WTC11 (cell line): ENCODE data around the gene CREB3L4. TPM values are rescaled to one million over a fixed set of nuclear protein-coding genes. Genes with fewer than 3 reads are reported as not detected.

Source experiments
- AFF4 ChIP-seq: sonication (generic); formaldehyde crosslinking; IDR thresholded peaks from 2 replicates; pipeline ENCODE4 v1.8.1; 2023; ENCODE audit warnings: mild to moderate bottlenecking, missing genetic modification reagents, borderline replicate concordance
- E2F4 ChIP-seq: sonication (generic); formaldehyde crosslinking; IDR thresholded peaks from 2 replicates; pipeline ENCODE4 v1.8.1; 2022; ENCODE audit warnings: low read depth, mild to moderate bottlenecking, moderate library complexity, missing genetic modification reagents, borderline replicate concordance
- E2F5 ChIP-seq: sonication (generic); formaldehyde crosslinking; IDR thresholded peaks from 2 replicates; pipeline ENCODE4 v1.8.1; 2022; ENCODE audit warnings: mild to moderate bottlenecking, moderate library complexity, missing genetic modification reagents
- EMX1 ChIP-seq: fragments of 250-450 bp; sonication (Bioruptor Pico); IDR thresholded peaks from 2 replicates; pipeline ENCODE4 v1.8.0; 2021; ENCODE audit warnings: mild to moderate bottlenecking
- ESRRA ChIP-seq: sonication (generic); formaldehyde crosslinking; IDR thresholded peaks from 2 replicates; pipeline ENCODE4 v1.8.1; 2022; ENCODE audit warnings: mild to moderate bottlenecking, missing genetic modification reagents, borderline replicate concordance
- ETV6 ChIP-seq: sonication (generic); formaldehyde crosslinking; IDR thresholded peaks from 2 replicates; pipeline ENCODE4 v1.8.1; 2022; ENCODE audit warnings: mild to moderate bottlenecking, missing genetic modification reagents
- FOXJ3 ChIP-seq: sonication (generic); formaldehyde crosslinking; IDR thresholded peaks from 2 replicates; pipeline ENCODE4 v1.9.0; 2021; ENCODE audit warnings: missing genetic modification reagents, mild to moderate bottlenecking, borderline replicate concordance
- FOXK1 ChIP-seq: sonication (generic); formaldehyde crosslinking; IDR thresholded peaks from 2 replicates; pipeline ENCODE4 v1.8.0; 2022; ENCODE audit warnings: mild to moderate bottlenecking, moderate library complexity, missing genetic modification reagents
- FOXP1 ChIP-seq: sonication (generic); formaldehyde crosslinking; IDR thresholded peaks from 2 replicates; pipeline ENCODE4 v1.8.0; 2022; ENCODE audit warnings: missing genetic modification reagents, mild to moderate bottlenecking, moderate library complexity, borderline replicate concordance
- FOXP4 ChIP-seq: sonication (generic); formaldehyde crosslinking; IDR thresholded peaks from 2 replicates; pipeline ENCODE4 v1.8.0; 2022; ENCODE audit warnings: mild to moderate bottlenecking, missing genetic modification reagents
- JUN ChIP-seq: sonication (generic); formaldehyde crosslinking; IDR thresholded peaks from 2 replicates; pipeline ENCODE4 v1.8.0; 2023; ENCODE audit warnings: mild to moderate bottlenecking, missing genetic modification reagents
- MAX ChIP-seq: sonication (generic); formaldehyde crosslinking; IDR thresholded peaks from 2 replicates; pipeline ENCODE4 v1.8.0; 2022; ENCODE audit warnings: mild to moderate bottlenecking, missing genetic modification reagents
- MLX ChIP-seq: sonication (generic); formaldehyde crosslinking; IDR thresholded peaks from 2 replicates; pipeline ENCODE4 v1.8.1; 2023; ENCODE audit warnings: mild to moderate bottlenecking, missing genetic modification reagents, moderate library complexity
- MYBL2 ChIP-seq: sonication (generic); formaldehyde crosslinking; IDR thresholded peaks from 2 replicates; pipeline ENCODE4 v1.8.1; 2023; ENCODE audit warnings: mild to moderate bottlenecking, moderate library complexity, missing genetic modification reagents
- NFE2L1 ChIP-seq: sonication (generic); formaldehyde crosslinking; IDR thresholded peaks from 2 replicates; pipeline ENCODE4 v1.8.1; 2023; ENCODE audit warnings: missing genetic modification reagents
- NFYB ChIP-seq: sonication (generic); formaldehyde crosslinking; conservative IDR thresholded peaks from 2 replicates; pipeline ENCODE4 v1.8.0; 2022; ENCODE audit warnings: low read depth, missing genetic modification reagents
- NR3C1 ChIP-seq: sonication (generic); formaldehyde crosslinking; conservative IDR thresholded peaks from 2 replicates; pipeline ENCODE4 v1.8.1; 2023; ENCODE audit warnings: low read depth, mild to moderate bottlenecking, missing genetic modification reagents
- SOX15 ChIP-seq: fragments of 250-450 bp; sonication (Bioruptor Pico); IDR thresholded peaks from 2 replicates; pipeline ENCODE4 v1.9.0; 2021; ENCODE audit warnings: mild to moderate bottlenecking
- SP1 ChIP-seq: sonication (generic); formaldehyde crosslinking; conservative IDR thresholded peaks from 2 replicates; pipeline ENCODE4 v1.8.1; 2022; ENCODE audit warnings: missing genetic modification reagents
- ZBTB43 ChIP-seq: sonication (generic); formaldehyde crosslinking; IDR thresholded peaks from 2 replicates; pipeline ENCODE4 v1.8.1; 2023; ENCODE audit warnings: mild to moderate bottlenecking, missing genetic modification reagents
- ZNF121 ChIP-seq: sonication (generic); formaldehyde crosslinking; IDR thresholded peaks from 2 replicates; pipeline ENCODE4 v1.8.0; 2023; ENCODE audit warnings: missing genetic modification reagents
- ZNF281 ChIP-seq: sonication (generic); formaldehyde crosslinking; IDR thresholded peaks from 2 replicates; pipeline ENCODE4 v1.8.0; 2023; ENCODE audit warnings: mild to moderate bottlenecking, missing genetic modification reagents
- total RNA-seq: library from RNA; stranded (reverse); gene quantifications from 3 replicates; pipeline ENCODE4 v1.2.3, GENCODE V29; 2021
- TF ChIP-seq, protein P1 (sequence below): fragments of 250-450 bp; sonication (Bioruptor Pico); IDR thresholded peaks from 2 replicates; pipeline ENCODE4 v1.9.0; 2021; ENCODE audit warnings: moderate library complexity, mild to moderate bottlenecking, inconsistent platforms, borderline replicate concordance

The CREB3L4 gene
- total RNA-seq, 1 experiment from 2014 or later: 33.1 TPM

DNA sequence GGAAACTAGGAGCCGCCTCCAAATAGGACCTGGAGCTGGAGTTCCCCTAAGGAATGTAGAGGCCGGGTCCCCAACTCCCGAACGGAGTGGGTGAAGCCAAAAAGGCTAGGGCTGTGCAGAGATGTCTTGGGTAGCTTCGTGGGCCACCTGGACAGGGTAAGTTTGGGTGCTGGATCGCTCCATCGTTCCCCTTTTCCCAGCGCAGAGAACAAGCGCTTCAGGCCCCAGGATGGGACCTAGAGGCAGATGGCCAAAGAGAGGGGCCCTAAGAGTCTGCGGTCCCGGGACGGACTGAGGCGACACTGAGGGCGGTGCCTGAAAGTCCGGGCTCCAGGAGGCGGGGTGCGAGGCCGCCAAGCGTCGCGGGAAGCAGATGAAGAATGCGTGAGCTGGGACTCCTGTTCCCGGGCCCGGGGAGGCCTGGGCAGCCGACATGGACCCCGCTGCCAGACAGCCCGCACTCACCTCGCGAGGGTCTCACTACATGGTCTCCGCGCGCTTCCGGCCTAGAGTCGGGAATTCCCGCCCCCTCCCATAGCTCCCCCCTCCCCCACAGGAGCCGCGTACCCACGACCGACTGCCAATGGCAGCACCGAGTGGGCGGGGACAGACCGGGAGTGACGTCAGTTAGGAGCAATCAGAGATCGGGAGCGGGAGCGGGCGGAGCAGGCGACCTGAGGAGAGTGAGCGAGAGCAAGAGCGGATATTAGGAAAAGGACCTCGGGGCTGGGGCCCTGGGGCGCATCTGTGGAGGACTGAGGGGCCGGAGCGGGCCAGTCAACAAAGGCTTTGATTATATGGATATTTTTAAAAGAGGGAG, 4.5 kb upstream of the CREB3L4 start, which contains the start of gene SLC39A1 (continued):
- TF ChIP-seq MLX (CRISPR knock-in tag) (no peak), FOXJ3 (CRISPR knock-in tag) (no peak), ZNF121 (CRISPR knock-in tag) (peak; percentile 97), FOXP4 (CRISPR knock-in tag) (peak; percentile 51; the same call in 1 of the 2 replicates), FOXP1 (CRISPR knock-in tag) (0 out of 2 replicates have a peak, but pooled peaks have one; percentile 80), EMX1 (CRISPR knock-in tag) (no peak), SOX15 (no peak), ZBTB43 (CRISPR knock-in tag) (0 out of 2 replicates have a peak, but pooled peaks have one; percentile 30), AFF4 (CRISPR knock-in tag) (peak; percentile 21; the same call in 1 of the 2 replicates), ZNF281 (peak; percentile 49; the same call in 1 of the 2 replicates), NFE2L1 (CRISPR knock-in tag) (0 out of 2 replicates have a peak, but pooled peaks have one; percentile 23), SP1 (CRISPR knock-in tag) (peak; percentile 80), E2F5 (0 out of 2 replicates have a peak, but pooled peaks have one; percentile 56), ESRRA (CRISPR knock-in tag) (no peak), E2F4 (CRISPR knock-in tag) (no peak), FOXK1 (CRISPR knock-in tag) (peak; percentile 72), MYBL2 (CRISPR knock-in tag) (peak; percentile 66), MAX (peak; percentile 62; the same call in 1 of the 2 replicates), ETV6 (CRISPR knock-in tag) (peak; percentile 20; the same call in 1 of the 2 replicates), JUN (peak; percentile 47; the same call in 1 of the 2 replicates), NR3C1 (CRISPR knock-in tag) (peak; percentile 24; the same call in 1 of the 2 replicates), NFYB (peak; percentile 85)
- TF ChIP-seq, protein P1, sequence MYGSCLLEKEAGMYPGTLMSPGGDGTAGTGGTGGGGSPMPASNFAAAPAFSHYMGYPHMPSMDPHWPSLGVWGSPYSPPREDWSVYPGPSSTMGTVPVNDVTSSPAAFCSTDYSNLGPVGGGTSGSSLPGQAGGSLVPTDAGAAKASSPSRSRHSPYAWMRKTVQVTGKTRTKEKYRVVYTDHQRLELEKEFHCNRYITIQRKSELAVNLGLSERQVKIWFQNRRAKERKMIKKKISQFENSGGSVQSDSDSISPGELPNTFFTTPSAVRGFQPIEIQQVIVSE (CRISPR knock-in tag): no peak
